IPS-11a (cell line): ENCODE data around the gene DMRT1.

ENCODE experiments used
- H3K4me3 ChIP-seq: one replicate; pipeline ENCODE4 v1.5.1; 2013; ENCODE audit warnings: low read depth, low read length, control low read depth

DMRT1 gene

DNA sequence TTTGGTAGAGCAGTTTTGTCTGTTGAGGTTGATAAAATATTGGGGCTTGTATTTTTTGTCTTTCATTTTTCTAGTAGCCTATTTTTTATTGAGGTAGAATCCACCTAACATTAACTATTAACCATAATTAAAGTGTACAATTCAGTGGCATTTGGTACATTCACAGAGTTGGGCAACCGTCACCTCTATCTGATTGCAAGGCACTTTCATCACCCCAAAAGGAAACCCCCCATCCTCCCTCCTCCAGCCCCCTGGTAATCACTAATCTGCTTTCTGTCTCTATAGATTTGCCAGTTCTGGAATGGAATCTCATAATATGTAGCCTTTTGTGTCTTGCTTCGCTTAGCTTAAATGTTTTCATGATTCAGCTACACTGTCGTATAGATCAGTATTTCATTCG lies 79.4 kb downstream of the DMRT1 start:
- H3K4me3 ChIP-seq = no peak overlapping the region

DNA sequence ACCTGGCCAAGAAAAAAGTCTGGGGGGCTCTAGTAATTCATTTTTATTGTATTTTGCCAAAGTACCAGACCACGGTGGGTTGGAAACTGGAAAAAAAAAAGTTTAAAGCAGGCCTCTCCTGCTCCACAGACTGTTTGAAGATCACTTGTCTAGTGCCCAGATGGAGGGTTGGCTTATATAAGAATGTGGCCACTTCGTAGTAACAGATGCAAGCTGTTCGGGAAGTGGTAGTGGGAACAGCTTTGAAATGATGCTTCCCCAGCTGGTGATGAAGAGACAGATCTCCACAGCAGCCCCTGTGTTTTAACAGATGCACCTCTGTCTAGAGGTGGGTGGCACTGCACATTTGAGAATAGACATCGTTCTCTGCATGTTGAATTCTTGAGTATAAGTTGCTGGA lies 80.7 kb downstream of the DMRT1 start:
- H3K4me3 ChIP-seq = no peak overlapping the region

DNA sequence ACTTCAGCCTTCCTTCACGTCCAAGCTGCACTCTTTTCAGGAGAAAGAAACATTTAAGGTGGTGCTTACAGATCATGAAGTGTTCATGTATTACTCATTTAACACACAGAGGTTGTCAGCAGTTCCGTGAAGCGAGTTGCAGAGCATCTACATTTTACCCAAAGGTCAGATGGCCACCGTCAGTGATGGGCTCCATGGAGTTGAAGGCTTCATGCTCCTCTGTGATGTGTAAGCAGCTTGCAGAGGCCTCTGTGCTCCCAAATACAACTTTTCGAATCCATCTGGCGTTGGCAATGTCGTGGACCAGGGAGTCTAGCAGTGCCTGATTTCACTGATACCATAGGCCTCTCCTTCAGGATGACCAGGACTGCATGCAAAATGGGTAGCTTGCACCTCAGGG lies 81.2 kb downstream of the DMRT1 start:
- no peak overlapping the region for H3K4me3 ChIP-seq

DNA sequence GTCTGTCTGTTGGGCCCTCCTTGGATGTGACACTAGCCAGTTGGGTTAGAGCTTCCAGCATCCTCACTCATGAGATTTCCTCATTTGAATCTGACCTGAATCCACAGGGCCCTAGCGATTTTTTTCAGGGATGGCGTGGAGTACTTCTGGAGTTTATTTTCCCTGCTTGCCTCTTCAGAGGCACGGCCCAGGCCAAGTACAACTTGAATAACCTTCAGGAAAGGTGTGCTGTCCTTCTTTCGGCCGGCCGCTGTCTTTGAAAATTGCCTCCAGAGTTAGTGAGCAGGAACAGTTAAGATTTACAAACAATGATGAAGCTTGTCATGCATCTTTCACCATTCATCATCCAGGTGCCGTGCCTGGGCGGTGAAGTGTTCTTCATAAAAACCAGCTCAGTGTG lies 85.5 kb downstream of the DMRT1 start:
- H3K4me3 ChIP-seq = no peak overlapping the region

DNA sequence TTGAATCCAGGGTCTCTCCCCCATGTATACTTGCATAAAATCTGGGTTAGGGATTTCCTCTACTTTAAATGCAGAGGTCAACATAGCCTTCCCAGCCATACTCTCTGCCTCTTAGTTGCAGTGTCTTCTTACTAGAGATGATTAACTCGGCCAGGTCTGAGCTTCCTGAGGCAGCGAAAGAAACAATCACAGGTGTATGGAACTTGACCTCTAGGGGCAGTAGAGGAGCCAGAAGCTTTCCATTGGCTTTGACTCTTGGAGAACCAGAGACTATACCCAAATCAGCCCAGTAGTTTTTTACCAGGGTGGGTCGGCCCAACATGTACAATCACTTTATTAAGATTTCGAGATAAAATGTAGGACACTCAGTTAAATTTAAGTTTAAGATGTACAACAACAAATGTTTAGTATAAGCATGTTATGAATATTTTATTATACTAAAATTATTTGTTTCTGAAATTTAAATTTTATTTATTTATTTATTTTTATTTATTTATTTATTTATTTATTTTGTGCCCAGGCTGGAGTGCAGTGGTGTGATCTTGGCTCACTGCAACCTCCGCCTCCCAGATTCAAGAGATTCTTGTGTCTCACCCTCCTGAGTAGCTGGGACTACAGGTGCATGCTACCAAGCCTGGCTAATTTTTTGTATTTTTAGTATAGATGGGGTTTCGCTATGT lies 87.0 kb downstream of the DMRT1 start:
- no peak overlapping the region for H3K4me3 ChIP-seq

DNA sequence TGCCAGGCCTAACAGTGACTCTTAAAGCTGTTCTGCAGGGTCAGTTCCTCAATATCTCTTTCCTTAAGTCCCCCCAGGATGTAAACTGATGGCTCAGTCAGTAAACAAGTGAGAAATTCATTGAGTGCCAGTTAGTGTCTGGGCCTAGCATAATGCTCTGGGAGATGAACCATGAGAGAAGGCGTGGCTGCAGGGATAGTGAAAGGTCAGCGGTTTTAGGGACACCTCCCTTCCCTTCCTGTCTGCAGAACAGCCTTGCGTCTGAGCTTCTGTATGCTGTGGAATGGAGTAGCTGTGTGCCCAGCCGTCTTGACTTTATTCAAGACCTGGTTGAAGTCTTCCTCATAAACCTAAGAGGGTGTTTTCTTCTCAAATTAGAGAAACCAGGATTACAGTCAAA lies 88.2 kb downstream of the DMRT1 start:
- H3K4me3 ChIP-seq = no peak overlapping the region

DNA sequence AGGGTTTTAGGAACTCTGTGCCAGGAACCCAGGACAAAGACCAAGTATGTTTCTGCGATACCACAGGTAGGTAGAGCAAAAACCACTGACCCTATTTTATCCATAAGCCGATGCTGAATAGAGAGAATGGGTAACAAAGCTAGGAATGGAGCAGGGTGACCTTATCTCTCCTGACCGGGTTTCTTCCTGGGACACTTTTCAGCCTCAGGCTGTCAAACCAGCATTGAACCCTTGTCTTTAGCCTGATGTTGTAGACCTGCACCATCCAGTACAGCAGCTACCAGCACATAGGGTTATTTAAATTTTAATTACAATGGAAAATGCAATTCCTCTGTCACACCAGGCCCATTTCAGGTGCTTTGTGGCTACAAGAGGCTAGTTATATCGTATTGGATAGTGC lies 91.9 kb downstream of the DMRT1 start:
- no peak overlapping the region for H3K4me3 ChIP-seq

DNA sequence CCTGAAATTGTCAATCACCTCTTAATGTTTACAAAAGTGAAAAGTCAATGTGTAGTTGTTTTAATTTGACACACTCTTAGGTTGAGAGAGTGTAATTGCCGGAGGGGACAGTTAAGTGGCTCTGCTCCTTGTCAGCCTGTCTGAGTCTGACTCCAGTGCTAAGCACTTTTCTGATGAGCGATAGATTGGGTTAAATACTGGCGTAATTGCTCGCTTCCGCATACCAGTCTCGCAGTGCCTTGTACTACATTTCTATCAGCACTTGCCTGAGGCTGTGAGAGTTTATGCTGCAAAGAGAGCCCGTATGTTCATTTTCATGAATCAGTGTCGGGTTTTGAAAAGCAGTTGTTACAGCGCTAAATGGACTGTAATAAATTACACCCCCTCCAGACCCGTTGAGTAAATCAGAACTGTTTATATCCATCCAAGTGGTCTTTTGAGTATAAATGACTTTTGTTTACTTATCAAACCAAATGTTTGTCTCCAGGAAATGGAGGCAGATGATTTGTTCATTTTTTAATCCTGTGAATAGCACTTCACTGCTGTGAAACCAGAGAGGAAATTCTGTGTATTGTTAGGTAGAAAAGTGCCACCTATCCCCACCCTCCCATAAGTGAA lies 94.0 kb downstream of the DMRT1 start:
- H3K4me3 ChIP-seq = no peak overlapping the region

DNA sequence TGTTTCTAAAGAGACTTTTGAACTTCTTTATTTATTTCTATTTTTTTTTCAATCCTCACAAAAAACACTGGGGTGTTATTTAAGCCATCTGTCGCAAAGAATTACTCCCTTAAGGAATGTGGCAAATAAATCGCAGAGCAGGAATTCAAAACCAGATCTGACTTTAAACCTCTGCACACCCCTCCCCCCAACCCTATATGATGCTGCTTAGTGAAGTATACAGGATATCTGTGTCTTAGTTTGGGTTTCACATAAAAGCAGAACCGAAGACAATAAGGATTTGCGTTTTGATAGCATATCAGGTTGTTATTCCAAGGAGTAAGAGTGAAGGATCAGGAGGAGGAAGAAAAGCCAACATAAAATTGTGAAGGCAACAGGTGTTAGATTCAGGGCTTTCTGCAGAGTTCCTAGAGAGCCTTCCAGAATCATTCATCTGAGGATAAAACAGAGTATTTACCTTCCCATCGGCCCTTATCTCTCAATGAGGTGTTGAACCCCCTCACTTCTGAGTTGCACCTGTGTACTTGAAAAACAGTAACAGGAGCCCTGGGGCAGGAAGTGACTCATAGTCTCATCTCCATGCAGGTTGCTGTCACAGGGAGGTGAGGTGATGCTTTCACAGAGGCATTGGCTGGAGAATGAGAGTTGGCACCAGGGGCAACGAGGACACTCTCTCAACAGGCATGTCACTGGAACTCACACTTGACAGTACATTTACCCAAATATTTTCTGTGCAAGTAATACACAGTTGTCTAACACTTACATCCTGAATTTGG lies 101.5 kb downstream of the DMRT1 start:
- no peak overlapping the region for H3K4me3 ChIP-seq

DNA sequence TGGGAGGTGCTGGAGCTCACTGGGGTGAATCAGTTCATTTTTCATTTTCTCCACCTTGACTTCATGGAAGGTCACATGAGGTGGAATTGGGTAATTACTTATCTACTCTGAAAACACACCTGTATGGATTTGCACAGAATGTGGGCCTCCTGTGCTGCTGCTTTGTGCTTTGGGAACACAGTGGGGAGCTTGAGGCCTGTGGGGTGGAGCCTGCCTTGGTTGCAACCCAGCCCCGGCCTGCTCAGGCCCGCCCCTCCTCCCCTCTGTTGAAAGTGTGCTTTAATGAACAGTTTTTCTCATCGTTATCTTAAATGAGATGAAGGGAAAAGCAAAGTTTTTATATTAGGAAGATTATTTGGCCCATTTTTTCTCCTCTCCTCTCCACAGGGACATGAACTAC lies 106.5 kb downstream of the DMRT1 start:
- H3K4me3 ChIP-seq = no peak overlapping the region

DNA sequence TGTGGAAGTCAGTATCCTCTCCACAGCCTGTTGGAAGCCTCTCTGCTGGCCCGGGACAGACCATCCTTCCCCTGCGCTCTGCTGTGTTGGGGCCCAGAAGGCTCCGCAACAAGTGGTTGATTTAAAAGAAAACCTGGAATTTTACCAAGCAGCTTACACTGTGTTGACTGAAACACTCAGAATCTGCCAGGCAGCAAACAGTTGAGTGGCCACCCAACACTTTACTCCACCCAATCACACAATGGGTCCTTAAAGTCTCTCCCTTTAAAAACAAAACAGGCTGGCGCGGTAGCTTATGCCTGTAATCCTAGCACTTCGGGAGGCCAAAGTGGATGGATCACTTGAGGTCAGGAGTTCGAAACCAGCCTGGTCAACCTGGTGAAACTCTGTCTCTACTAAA lies 107.0 kb downstream of the DMRT1 start:
- no peak overlapping the region for H3K4me3 ChIP-seq

DNA sequence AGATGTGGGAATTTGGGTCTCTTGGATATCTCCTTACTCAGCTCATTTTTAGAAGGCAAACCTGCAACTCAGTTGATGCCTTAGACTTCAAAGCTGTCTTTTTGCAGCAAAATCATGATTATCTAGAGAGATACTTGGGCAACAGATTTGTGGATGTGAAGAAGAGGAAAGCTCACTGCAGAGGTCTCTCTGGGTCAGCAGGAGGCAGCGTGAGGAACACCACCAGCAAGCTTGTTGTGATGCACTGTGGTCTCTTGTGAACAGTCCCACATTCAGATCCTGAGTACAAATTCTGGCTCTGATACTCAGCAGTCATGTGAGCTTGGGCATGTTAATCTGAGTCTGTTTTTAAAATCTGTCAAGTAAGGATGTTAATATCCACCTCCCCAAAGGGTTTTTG lies 108.6 kb downstream of the DMRT1 start:
- no peak overlapping the region for H3K4me3 ChIP-seq

DNA sequence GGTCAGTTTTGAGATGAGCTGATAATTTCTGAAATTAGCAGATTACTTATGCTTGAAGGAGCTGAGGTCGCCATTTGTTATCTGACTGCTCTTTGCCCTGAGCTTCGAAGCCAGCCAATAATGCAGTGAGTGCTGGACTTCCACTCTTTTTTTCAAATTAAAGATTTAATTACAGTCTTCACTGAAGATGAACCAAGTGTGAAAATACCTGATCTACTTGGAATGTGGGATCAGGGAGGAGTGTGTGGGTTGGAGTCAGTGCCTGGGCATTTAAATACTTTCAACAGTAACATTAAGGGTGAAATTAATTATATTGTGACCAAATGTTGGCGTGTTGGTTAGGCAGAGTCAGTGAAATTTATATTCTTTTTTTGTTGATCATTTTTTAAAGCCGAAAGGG lies 111.0 kb downstream of the DMRT1 start:
- no peak overlapping the region for H3K4me3 ChIP-seq

DNA sequence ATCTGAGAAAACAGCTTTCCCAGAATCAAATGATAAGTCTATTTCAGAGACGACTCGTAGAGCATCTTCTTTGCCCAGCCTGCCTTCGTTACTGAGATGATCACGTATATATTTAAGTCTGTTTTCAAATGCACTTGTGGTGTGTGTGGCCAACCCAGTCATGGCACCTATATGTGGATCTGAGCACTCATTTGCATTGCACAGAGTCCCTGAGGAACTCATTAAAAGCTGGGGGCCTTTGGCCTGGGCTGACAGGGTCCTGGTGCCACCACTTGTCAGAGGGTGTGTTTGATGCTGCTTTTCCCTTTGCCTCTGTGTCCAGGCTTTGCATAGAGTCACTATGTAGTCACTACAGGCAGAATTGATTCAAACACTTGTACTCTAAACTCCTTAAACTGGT lies 117.6 kb downstream of the DMRT1 start:
- no peak overlapping the region for H3K4me3 ChIP-seq

DNA sequence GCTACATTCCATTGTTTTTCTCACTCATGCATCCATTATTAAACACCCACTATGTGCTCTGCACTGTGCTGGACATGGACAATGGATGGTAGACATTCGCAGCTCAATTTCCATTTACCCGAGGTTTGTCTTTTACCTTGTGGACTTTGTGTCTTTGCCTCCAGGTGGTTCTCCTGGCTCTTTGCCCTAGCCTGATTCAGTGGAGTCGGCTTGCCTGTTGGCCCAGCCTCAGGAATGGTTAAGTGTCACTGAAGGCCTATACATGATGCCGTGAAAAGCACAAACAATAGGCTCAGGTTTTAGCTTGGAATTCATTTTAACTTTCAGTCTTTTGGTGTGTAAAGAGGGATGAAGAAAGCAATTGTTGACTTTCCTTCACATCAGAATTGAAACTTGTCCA lies 118.4 kb downstream of the DMRT1 start:
- H3K4me3 ChIP-seq = no peak overlapping the region

DNA sequence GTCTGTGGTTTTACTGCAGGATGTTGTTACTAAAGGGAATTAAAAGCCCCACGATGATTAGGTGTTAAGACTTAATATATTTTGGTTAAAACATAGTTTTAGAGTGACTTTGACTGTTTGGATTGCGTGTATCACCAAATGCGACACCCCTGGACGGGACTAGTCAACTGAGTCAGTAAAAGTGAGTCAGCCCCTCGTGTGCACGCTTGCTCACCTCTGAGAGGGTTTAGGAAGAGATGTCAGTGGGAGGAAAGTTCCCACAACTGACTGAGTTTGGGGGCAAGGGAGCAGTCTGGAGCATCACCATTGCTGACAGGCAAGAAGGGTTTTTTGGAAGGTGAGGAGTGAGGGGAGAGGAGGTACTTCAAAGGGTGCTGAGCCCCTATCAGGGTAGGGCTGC lies 120.5 kb downstream of the DMRT1 start:
- no peak overlapping the region for H3K4me3 ChIP-seq

DNA sequence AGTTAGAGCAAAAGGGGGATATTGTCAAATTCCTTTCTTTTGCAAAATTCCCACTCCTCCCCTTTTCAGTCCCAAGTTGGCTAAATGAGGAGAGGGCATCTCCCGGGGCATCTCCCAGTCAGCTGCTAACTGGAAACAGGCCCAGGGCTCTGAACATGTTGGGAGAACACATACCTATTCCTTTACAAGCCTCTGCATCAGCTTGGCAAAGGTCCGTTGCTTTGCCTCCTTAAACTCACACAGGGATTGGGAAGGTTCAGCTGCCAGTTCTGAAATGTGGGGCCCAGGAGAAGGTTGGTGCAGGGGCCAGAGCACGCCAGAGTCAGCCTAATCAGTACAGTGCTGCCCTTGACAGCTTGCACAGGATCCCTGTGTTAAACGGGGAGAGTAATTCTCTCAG lies 124.0 kb downstream of the DMRT1 start:
- H3K4me3 ChIP-seq = no peak overlapping the region

DNA sequence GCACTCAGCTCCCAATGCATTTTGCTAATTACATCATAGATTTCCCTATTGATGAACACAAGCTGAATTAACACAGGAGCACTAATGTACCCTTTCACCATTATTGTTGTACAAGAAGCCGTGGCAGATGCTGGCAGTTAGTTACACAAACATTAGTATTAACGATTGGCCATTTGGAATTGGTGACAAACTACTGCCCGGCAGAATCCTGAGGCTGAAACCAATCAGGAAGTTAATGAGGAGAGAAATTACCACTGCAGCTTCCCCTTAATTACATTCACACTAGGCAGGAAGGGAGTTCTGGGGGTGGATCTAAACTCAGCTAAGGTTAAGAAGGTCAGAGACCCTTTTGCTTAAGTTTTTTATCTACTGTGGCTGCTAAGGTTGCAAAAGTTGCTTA lies 125.4 kb downstream of the DMRT1 start:
- no peak overlapping the region for H3K4me3 ChIP-seq

DNA sequence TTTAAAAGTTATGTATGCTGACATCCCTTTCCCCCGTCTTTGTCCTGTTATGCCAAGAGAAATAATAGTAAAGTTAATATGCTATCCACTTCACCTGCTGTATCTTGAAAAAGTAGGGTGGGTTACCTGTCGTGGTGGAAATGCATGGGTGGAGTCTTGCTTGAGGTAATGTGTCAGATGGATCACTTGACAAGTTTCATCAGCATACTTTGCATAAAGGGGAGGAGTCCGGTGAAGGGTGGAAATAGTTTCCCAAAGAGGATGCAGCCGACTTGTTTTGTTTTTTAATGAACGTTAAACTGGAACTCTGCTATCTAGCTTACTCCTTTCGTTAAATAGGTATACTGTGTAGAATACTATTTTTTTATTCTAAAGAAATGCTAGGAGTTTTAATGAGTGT lies 125.9 kb downstream of the DMRT1 start:
- H3K4me3 ChIP-seq = no peak overlapping the region

DNA sequence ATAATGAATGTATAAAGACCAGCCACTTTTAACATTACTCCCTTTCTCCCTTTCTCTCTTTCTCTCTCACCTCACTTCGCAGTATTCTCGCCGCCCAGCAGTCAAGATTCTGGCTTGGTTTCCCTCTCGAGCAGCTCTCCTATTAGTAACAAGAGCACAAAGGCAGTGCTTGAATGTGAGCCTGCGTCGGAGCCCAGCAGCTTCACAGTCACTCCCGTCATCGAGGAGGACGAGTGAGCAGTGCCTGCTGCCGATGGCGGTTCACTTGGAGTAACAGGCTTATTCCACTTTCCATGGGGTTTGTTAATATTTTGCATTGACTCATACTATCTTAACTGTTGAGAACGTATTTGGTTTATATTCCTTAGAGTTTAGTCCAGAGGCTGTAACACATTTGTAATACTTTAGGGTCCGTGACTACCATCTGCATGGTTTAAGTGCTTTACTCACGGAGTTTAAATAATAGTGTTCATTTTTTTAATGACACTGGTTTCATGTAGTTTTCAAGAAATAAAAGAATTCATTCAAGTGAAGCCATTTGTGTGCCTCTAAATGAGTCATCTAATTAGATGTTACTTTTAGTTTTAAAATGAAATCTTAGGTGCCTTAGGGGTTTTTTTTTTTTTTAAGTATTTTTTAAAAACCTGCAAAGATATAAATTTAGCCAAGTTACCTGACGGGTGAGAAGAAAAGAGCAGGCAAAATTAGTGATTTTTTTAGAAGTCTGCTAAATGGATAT lies 126.6 kb downstream of the DMRT1 start:
- H3K4me3 ChIP-seq = no peak overlapping the region

DNA sequence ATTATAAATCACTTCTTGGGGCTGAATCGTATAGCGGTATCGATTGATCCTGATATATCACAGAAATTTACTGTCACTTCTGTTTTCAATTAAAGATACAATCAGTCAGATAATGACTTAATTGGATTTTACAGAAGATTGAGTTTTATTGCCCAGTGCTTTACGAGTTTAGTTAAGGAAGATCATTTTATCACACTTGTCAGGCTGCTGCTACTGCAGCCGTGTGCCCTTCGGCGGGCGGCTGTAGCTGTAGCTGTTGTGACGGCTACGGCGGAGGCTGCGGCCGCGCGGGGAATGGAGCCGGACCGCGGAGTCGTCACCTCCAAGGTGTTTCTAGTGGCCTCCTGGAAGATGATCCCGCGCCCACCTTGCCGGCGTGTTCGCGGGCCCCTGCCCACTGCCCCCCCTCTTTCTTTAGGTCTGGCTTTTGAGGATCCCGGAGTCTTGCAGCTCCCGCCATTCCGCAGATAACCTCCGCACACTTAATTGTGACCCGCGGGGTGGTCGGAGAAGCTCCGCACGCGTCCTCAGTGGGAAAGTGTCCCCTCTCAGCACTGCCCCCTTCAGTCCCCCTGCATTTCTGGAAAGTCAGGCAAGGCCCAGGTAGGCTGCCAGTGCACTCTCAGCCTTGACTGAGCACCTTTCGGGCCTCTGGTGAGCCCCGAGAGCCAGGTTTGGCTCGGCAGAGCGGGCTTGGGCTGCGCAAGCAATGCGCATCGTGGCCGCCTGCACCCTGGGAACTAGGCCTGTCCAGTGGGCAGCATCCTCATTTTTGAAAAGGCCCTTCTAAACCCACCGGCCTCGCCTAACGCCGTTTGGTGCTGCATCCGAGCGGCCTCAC lies 128.0 kb downstream of the DMRT1 start:
- H3K4me3 ChIP-seq = no peak overlapping the region
